HG02884 (cell line): ENCODE data around the gene SRSF7.
"Not testable (repeated sequence)": the region's sequence is repeated elsewhere in the genome, so short reads cannot be mapped to it uniquely, and the experiment has no call there.

Source experiments
- ATAC-seq: cut with Tn5 transposase; IDR thresholded peaks from one replicate; pipeline ENCODE4 v1.9.1; 2021; ENCODE audit warnings: mild to moderate bottlenecking, moderate library complexity; ENCODE audit not compliant: unreplicated experiment

SRSF7 gene

GRCh38 chr2:38750891-38751595 is at the start of gene SRSF7:
Gene SRSF7, minus strand, starts transcription at chr2:38751361. Its CDS starts 105 bp downstream, at chr2:38751256.
- ATAC-seq, result peak; percentile 75

DNA sequence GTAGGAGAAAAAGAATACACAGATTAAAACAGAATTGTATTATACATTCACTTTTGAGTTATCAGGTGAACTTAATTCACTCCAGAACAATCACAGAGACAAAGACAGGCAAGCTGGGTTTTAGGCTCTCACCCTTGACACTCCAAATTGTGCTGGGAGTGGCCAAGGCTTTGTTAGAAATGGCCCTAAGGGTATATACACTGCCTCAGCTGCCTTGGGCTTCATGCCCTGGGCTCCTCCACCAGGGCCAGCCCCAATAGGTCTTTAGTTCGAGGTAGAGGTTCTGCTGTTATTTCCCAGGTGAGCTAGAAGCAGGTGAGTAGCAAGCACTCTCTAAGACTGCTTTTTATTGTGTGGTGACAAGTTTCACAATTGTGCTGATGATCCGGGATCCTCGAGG is 46.8 kb upstream of the SRSF7 start:
- no peak for ATAC-seq

DNA sequence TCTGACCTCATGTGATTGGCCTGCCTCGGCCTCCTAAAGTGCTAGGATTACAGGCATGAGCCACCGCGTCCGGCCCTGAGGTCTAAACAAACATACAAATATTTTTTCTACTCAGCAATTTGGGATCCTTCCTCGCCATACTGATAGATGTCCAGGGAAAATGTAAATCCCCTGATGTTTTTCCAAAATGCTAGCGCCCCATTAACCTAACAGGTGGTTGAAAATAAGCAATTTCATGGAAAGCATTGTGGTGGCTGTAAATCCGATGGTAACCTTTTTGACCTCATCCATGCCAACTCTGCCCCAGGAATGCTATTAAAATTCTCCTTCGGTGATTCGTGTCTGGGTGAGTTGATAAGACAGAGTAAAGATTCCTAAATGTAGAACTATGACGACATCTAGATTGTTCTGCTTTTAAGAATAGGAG is 46.1 kb upstream of the SRSF7 start:
- no peak for ATAC-seq

DNA sequence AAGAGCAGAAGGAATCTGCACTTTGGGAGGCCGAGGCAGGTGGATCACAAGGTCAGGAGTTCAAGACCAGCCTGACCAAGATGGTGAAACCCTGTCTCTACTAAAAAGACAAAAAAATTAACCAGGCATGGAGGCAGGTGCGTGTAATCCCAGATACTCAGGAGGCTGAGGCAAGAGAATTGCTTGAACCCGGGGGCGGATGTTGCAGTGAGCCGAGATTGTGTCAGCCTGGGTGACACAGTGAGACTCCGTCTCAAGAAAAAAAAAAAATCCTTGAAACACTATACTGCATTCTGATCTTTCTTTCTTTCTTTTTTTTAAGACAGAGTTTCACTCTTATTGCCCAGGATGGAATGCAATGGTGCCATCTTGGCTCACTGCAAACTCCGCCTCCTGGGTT is 43.9 kb upstream of the SRSF7 start:
- not testable (repeated sequence) for ATAC-seq

DNA sequence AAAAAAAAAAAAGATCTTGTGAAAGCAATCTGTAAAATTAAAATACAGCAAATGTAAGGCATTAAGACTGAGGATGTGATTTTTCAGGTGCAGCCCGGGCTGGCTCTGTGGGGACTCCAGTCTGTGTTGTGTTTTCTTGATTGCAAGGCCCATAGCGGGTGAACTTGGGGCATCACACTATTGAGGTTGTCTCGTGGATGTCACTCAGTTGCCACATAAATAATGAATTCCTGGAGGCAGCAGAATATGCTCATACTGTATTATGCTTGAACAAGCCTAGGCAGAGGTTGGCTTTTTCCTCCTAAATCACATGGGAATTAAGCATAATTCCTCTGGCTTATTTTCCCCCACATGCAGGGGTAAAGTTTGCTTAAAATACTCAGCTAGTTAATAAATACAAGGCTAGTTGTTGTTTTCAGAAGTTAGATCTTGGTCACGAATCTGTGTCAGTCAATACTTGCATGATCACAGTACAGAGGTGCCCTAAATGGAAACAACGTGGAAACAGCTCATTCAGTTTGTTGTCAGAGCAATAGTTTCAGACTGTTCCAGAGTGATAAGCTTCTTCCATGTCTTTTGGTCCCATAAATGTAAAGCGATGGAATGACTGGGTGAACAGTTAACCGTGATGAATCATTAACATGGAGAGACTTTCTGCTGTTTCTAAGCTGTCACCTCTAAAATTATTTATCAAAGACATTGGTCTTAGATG is 43.2 kb upstream of the SRSF7 start:
- ATAC-seq, result no peak

DNA sequence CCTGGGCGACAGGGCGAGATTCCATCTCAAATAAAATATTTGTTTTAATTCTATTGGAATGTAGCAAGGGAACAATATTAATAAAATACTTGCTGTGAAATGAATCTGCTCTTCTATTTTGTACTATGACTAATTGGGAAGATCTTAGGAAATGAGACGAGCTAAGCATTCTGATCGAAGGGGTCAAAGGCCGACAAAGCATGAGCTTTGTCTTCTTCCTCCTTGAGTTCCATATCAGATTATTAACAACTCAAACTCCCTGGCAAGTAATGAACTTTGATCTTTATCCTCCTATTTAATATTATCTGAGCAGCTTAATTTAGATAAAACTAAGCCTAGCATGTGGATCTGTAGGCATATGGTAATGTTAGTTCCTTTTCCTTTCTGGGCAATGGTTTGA is 42.4 kb upstream of the SRSF7 start:
- ATAC-seq, result no peak

DNA sequence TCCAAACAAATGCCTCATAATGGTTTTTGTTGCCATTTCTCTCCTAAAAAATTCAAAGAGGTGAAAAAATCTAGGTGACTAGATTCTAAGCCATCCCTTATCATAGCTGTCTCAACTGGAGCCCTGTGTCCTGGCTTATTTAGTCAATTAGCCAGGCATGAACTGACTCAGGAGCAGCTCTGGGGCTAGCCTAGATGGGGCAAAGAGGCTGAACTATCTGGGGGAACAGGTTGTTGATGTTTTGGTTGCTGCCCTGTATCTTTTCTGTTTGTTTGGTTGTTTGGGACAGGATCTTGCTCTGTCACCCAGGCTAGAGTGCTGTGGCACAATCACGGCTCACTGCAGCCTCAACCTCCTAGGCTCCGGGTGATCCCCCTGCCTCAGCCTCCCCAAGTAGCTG is 41.6 kb upstream of the SRSF7 start:
- no peak for ATAC-seq

GRCh38 chr2:38792321-38792720 is 41.2 kb upstream of the SRSF7 start:
- ATAC-seq, result not testable (repeated sequence)

DNA sequence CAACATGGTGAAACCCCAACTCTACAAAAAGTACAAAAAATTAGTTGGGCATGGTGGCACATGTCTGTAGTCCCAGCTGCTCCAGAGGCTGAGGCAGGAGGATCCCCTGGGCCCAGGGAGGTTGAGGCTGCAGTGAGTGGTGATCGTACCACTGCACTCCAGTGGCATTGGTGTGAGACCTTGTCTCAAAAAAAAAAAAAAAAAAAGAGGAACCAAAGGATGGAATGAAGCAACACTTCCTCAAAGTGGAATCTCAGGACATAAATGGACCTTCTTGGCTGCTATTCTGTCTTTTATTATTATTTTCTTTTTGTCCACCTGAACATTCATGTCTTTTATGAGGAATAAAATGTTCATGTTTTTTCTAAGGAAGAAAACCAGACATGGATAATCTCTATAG is 40.6 kb upstream of the SRSF7 start:
- no peak for ATAC-seq

DNA sequence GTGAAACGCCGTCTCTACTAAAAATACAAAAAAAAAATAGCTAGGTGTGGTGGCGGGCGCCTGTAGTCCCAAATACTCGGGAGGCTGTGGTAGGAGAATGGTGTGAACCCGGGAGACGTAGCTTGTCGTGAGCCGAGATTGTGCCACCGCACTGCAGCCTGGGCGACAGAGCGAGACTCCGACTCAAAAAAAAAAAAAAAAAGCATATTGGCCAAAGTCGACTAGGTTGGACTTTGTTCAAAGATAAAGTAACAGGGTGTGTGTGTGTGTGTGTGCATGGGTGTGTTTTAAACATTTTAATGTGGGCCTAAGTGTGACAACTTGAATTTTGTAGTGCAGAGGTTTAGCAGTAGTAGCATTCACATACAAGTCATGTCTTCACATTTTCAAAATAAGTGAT is 38.5 kb upstream of the SRSF7 start:
- no peak for ATAC-seq

- ATAC-seq, result no peak
Observed at GRCh38 chr2:38788306-38788705, 37.1 kb upstream of the SRSF7 start.

DNA sequence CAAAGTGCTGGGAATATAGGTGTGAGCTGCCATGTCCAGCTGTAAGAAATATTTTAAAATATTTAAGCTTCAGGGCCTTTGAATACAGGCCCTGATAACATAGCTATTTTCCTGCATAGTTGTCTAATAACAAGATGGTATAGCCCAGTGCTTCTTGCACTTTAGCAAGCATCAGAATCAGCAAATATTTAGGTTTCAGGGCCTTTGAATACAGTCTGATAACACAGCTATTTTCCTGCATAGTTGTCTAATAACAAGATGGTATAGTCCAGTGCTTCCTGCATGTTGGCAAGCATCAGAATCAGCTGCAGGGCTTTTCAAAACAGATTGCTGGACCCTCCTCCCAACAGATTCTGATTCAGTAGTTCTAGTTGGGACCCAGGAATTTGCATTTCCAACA is 32.4 kb upstream of the SRSF7 start:
- no peak for ATAC-seq

- no peak for ATAC-seq
Observed at GRCh38 chr2:38778687-38779082, 27.5 kb upstream of the SRSF7 start.

GRCh38 chr2:38776531-38776930 is 25.4 kb upstream of the SRSF7 start:
- no peak for ATAC-seq

DNA sequence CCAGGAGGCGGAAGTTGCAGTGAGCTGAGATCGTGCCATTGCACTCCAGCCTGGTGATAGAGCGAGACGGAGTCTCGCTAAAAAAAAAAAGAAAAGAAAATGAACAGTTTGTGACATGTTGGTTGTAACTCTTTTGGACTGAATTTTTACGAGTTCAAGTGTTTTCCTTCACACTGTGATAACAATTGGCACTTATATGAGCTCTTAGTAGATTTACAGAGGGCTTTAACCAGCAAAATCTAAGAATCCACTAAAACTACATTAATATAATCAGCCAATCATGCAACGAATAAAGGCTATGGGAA is 24.7 kb upstream of the SRSF7 start:
- no peak for ATAC-seq

DNA sequence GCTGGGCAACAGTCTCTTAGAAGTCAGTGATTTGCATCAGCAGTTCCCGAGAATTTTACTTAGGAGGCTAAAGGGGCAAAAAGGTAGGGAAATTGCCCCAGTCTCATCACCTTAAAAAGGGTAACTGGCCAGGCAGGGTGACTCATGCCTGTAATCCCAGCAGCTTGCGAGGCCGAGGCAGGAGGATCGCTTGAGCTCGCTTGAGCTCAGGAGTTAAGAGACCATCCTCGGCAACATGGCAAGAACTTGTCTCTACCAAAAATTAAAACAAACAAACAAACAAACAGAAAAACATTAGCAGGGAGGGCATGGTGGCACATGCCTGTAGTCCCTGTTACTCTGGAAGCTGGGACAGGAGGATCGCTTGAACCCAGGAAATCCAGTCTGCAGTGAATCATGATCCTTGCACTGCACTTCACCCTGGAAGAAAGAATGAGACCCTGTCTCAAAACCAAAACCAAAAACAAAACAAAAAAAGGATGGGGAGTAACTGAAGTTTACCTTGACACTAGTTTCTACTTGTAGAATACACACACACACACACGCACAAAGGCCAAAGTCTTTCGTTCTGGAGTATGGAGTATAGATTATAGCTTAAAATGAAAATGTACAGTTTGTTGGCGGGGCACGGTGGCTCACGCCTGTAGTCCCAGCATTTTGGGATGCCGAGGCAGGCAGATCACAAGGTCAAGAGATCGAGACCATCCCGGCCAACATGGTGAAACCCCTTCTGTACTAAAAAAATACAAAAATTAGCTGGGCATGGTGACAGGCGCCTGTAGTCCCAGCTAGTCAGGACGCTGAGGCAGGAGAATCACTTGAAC is 24.1 kb upstream of the SRSF7 start:
- ATAC-seq, result no peak

GRCh38 chr2:38771632-38772031 is 20.5 kb upstream of the SRSF7 start:
- ATAC-seq, result no peak

DNA sequence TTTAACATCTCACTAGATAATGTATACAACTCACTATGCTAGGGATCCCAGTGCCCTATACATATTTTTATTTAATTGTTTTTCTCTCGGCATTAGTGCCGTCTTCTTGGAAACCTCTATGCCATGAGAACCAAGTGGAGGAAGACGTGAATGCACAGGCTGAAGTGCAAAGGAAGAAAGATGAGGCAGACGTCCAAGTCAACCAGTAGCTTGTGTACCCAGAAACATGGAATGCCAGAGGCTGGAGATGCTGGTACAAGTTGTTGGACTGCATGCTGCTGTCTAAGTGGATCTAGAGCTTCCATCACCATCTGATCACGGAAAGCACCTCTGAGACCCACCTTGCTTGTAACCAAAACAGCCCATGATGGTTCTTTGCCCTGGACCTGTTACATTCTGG is 14.4 kb upstream of the SRSF7 start:
- no peak for ATAC-seq

- no peak for ATAC-seq
Observed at GRCh38 chr2:38765149-38765548, 14.0 kb upstream of the SRSF7 start.

GRCh38 chr2:38763728-38764127 is 12.6 kb upstream of the SRSF7 start:
- no peak for ATAC-seq

GRCh38 chr2:38763228-38763627 is 12.1 kb upstream of the SRSF7 start:
- ATAC-seq, result no peak

- ATAC-seq, result not testable (repeated sequence)
Observed at GRCh38 chr2:38755891-38756290, 4.7 kb upstream of the SRSF7 start.
